Stimulated activated CD4-positive, alpha-beta T cell treated with anti-CD3 and anti-CD28 coated beads, Interleukin-12 subunit alpha, Interleukin-12 subunit beta, amount 100 ng/mL, for 24 hours (primary cell): Measurements from ENCODE around the gene CDK3.
"Not testable (repeated sequence)": the region's sequence is repeated elsewhere in the genome, so short reads cannot be mapped to it uniquely, and the experiment has no call there.

Source experiments
- DNase-seq, 2 experiments: peaks; one replicate each; pipeline ENCODE4 v3.0.0-alpha.2; 2020; ENCODE audit warnings: low read depth in 2 of 2

The CDK3 gene

DNA sequence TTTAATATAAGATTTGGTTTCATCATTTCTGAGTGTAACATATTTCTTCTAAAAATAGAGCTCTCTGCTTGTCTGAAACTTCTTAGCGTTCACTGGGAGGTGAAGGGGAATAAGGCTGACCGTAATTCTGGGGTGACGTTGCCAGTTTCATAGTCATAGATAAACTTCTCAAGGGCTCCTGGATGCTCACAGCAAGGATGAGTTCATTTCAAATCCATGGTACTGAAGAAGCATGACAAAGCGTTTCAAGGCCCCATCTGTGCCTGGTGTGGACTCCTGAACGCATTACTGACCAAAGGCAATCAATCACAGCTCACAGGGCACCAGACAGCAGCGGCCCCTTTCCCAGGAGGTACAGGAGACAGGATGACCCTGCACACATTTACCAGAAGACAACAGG lies 38.5 kb downstream of the CDK3 start:
- DNase-seq: no peak

DNA sequence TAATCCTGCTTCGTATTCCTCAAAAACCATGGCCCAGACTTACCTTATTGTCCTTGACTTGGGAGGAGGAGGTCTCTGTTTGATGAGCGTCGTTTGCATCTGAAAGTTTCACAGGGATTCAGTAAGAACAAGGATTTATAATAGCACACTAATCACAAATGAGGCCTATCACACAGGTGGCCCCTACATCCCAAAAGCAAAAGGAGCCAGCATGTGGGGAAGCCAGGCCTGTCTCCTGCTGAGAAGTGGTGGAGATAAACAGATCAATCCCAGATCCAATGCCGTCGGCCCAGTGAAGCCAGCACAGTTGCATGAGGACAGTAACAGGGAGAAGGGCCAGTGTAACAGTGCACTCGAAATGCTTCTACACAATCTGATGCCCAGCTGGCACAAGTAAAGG lies 39.7 kb downstream of the CDK3 start:
- DNase-seq: no peak

DNA sequence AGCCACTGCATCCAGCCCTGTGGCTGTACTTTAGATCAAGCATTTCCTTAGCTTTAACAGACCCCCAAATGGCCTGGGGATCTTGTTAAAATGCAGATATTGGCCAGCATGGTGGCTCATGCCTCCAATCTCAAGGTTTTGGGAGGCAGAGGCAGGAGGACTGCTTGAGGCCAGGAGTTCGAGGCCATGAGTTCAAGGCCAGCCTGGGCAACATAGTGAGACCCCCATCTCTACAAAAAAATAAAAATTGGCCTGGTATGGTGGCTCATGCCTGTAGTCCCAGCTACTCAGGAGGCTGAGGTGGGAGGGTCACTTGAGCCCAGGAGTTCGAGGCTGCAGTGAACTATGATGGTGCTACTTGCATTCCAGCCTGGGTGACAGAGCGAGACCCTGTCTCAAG lies 42.2 kb downstream of the CDK3 start:
- not testable (repeated sequence) for DNase-seq

DNA sequence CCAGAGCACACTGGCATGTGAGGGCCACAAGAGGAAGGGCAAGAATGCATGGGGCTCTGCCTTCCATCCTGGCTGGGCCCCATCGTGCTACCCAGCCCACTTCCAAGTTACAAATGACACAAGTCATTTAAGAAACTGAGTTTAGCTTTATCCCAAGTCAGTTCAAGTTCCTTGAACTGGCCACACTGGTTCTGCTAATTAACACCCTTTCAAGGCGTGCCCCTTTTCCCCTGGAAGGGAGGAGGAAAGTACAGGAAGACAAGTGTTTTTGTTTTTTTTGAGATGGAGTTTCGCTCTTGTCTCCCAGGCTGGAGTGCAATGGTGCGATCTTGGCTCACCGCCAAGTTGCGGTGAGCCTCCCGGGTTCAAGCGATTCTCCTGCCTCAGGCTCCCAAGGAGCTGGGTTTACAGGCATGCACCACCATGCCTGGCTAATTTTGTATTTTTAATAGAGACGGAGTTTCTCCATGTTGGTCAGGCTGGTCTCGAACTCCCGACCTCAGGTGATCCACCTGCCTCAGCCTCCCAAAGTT lies 43.9 kb downstream of the CDK3 start:
- DNase-seq: not testable (repeated sequence)

DNA sequence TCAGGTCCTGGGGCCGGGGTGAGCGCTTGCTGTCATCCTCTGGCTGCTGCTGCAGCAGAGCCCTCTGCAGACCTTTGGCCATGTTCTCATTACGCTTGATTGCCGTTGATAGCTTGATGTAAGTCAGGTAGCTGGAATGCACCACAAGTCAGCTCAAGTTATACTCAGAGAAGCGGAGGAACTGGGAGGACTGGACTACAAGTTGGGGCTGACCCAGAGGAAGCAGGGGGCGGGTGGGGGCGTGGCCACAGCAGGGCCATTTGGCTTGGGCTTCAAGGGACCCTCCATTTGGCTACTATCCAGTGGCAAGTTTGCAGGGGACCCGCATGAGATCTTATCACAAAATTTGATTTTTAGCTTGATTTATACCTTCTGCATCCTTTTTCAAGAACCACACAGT lies 45.4 kb downstream of the CDK3 start:
- DNase-seq: no peak

DNA sequence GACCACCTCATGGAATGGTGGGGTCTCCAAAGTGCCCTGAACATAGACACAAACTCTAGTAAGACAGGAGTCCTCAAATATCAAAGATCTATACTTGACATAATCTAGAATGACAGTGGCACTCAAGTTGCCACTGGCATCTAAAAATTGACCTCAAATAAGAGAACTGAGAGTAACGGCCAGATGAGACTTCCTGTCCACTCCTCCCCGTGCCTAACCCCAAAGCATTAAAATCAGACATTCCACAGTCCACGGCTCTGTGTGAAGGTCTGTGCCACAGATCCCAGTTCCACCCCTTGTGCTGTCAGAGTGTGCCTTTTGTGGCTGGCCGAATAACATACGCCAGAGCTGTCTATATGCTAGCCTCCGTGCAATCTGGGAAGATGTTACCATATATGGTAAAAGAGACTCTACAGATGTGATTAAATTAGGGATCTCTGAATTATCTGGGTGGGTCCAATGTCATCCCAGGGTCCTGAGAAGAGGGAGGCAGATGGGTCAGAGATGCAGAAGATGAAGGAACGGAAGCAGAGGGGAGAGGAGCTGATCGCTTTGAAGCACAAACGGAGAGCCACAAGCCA lies 47.5 kb downstream of the CDK3 start:
- DNase-seq: no peak

DNA sequence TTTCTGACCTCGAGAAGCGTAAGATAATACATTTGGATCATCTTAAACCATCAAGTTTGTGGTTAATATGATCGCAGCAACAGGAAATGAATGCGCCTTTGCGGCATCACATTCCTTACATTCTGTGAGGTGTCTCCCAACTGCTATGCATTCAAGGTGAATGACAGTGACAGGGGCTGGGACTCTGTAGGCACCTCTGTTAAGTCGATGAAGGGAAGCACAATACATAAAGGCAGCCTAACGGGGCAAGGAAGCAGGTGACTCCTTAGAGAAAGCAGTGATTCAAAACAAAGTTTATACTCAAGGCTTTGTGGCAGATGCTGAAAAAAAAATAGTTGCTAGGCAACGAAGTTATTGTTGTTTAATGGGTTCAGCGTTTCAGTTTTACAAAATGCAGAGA lies 48.1 kb downstream of the CDK3 start:
- no peak for DNase-seq

DNA sequence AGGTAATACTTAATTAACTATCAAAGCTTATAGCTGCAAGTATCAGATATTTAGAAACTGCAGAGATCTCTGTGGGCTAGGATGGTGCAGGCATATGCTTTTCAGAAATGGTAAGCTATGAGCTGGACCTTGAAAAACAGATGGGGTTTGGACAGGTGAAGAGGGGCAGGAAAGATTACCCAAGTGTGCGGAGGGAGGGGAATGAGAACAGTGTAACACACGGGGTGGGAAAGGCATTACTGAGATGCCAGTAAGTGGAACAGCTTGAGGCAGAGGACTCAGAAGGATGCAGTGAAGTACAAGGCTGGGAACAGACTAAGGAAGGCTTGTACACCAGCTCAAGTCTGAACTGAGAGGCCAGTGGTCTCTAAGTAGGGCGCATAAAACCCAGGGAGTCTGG lies 48.6 kb downstream of the CDK3 start:
- DNase-seq: no peak

DNA sequence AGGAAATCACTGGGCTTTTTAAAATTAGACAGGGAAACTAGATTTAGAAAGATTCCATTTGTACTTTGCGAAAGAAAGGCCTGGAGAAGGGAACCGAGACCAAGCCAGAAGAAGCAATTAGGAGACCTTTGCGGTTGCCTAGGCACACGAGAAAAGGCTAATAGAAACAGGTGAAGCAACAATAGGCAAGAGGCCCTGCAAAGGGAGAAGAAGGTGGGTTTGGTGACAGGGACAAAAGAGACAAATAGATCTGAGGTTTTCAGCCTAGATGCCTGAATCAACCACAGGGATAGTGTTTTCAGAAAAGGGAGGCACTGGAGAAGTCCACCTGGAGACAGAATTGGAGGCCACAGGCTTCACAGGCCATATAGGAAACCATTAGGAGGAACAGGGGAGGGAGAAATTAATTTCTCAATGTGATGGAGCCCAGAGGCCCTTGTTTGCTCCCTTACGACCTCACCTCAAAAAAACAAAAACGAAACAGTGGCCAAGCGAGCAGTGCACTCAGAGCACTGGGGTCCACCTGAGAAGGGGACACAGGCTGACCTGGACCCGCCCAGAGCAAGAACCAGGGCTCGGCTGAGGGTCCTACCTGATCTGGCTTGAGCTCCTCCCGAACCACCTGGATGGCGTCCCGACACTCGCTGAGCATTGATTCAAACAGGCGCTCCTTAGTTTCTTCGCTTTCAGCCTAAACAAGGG lies 49.3 kb downstream of the CDK3 start:
- DNase-seq: no peak

DNA sequence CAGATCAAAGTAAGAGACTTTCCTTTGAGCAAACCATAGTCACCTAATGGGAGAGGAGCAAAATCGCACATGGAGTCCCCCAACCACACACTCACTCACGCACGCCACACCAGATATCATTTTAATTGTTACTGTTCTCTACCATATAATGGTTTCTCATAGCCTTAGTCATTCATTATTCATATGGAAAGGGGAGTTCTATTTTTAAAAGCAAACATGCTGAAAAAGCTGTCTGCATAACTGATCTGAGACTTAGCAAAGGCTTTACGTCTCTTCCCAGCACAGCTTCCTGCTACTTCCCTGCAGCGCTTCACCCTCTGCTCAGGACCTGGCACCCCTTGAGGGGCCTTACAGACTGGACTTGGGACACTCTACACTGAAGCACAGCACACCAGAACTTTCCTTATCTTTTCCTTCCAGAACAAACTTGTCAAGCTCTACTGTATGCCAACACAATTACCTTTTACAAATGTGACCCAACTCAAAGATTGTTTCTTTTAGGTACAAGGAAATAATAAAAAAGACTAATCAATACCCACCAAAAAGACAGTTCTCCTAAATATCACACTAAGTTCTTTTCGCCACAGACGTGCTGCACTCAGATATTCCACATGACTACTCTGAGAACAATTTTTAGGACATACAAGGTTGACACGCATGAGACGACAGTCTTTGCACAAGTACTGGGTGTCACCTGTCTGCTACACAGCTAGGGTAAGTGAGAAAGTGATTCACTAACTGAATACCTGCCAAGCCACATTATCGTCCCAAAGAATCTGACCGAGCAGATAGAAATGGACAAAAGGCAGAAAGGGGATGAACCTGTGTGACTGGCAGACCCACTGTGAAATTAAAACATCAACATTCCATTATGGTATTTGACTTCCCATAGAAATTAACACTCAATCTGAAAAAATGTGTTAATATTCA lies 50.1 kb downstream of the CDK3 start:
- no peak for DNase-seq

DNA sequence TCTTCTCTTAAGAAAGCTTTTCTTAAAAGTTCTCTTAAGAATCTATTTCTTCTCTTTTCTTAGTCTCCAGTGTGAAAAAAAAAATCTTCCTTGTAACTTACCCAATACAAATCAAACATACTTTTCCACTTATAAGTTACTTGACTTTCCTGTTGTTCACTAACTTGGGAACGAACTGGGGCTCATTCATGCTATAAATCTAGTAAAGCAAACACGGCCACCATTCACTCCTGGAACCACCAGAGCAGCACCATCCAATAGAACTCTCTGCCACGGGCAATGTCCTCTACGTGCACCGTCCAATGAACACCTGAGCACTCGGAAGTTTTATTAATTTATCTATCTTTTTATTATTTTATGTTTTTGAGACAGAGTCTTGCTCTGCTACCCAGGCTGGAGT lies 50.9 kb downstream of the CDK3 start:
- DNase-seq: no peak

DNA sequence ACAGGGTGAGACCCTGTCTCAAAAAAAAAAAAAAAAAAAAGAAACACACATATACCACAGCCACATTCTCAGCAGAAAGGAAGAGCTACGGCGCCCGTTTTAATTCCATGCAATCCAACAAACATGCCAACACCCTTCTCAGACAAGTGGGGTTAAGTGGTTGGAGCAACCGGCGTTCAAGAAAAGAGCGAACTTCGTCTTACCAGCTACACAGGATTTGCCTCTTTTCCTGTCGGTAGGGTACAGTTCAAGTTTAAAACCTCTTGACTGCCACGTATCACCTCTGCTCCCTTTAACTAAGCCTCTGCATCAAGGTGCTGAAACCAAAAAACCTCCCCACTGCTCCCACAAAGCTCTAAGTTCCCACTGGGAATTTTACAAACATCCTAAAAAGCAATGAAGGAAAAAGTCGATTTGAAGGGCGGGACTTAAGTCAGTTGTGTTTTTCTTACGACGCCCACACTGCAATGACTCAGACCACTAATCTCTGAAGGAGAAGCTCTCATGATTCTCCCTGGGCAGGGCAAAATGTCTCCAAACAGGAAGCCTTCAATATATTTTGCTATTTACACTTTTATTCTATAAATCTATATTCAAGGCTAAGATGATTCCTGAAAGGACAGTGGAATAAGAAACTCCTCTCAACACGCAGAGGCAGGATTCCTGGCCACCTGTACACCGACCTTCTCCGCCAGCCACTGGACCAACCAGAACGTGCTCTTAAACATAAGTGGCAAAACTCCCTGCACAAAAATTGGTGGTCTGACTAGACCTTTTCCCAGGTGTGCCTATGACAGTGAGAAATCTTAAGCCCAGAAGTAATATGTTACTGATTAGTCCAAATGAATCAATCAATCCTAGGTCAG lies 52.8 kb downstream of the CDK3 start:
- DNase-seq: no peak

DNA sequence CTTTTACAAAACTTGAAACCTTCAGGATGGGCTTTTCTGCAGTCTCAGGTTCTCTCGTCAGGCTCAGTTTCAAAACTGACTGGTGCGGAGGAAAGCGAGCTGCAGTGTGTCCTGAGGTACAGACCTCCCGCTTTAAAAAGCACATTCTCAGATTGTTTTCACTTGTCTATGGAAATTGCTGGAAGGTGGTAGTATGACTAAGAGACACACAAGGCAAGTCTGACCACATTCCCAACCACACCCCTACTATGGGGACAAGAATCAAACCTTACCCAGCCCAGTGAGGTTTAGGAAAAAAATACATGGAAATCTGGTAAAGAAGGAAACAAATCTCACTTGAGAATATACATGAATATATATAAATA lies 53.4 kb downstream of the CDK3 start:
- no peak for DNase-seq
